ENCODE measurements around the gene TMEM208.

DNA sequence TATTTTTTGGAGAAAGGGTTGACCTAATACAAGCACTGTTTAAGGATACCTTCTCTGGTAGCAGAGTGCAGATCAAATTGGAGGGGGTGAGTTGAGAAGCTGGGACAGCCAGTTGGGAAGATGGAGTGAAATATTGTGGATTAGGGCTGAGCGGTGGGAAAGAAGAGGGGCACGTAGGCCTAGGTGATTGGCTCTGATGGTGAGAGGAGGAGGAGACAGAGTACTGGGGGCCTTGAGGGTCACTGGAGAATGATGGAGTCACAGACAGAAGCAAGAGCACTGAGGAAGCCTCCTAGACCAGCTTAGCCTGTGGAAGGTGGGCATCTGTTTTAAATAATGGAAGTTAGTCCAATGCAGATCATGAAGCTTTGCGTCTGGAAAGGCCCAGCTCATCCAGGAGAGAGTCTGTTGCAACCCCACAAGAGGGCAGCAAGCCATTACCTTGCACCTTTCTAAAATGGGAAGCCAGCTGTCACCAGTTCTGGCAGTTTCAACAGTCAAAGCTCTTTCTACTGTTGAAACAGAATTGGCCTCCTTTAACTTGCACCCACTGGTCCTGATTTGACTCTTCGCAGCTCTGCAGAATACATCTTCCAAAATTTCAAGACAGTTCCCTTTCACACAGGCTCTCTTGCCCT is 33.6 kb downstream of the TMEM208 start:
- TF ChIP-seq, protein P1, sequence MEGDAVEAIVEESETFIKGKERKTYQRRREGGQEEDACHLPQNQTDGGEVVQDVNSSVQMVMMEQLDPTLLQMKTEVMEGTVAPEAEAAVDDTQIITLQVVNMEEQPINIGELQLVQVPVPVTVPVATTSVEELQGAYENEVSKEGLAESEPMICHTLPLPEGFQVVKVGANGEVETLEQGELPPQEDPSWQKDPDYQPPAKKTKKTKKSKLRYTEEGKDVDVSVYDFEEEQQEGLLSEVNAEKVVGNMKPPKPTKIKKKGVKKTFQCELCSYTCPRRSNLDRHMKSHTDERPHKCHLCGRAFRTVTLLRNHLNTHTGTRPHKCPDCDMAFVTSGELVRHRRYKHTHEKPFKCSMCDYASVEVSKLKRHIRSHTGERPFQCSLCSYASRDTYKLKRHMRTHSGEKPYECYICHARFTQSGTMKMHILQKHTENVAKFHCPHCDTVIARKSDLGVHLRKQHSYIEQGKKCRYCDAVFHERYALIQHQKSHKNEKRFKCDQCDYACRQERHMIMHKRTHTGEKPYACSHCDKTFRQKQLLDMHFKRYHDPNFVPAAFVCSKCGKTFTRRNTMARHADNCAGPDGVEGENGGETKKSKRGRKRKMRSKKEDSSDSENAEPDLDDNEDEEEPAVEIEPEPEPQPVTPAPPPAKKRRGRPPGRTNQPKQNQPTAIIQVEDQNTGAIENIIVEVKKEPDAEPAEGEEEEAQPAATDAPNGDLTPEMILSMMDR (IDR thresholded peaks at IDR 0.05), result peak in 5 of 6 experiments; percentile 21 to 53 (median 25)
- TF ChIP-seq POLR2AphosphoS5 (IDR thresholded peaks at IDR 0.05) (no peak), EP300 (IDR thresholded peaks at IDR 0.05) (no peak), POLR2A (IDR thresholded peaks at IDR 0.05) (no peak)
